K562 (cell line): ENCODE data around the gene CBX3. TPM values are rescaled to one million over a fixed set of nuclear protein-coding genes. Genes with fewer than 3 reads are reported as not detected.
A peak's percentile ranks its signal among the peaks of the same experiment; 100 is the strongest.

Experiments used
- CEBPB ChIP-seq: fragments of 450-650 bp; IDR thresholded peaks from 2 replicates; pipeline ENCODE4 v1.6.1; 2016; ENCODE audit warnings: missing genetic modification characterization, missing compliant biosample characterization
- ESRRA ChIP-seq: fragments of 450-650 bp; IDR thresholded peaks from 2 replicates; pipeline ENCODE4 v1.6.1; 2014; ENCODE audit warnings: low read depth, mild to moderate bottlenecking, moderate library complexity, borderline replicate concordance
- GTF2E2 ChIP-seq: fragments of 200-800 bp; sonication (Bioruptor generic); IDR thresholded peaks from 2 replicates; pipeline ENCODE4 v1.6.1; 2016; ENCODE audit warnings: missing genetic modification characterization, missing compliant biosample characterization
- HCFC1 ChIP-seq: IDR thresholded peaks from 2 replicates; pipeline ENCODE4 v1.6.1; 2012; ENCODE audit warnings: low read depth, low read length, improper control_type of control experiment
- MBD1 ChIP-seq: fragments of 250-450 bp; sonication (Bioruptor Pico); IDR thresholded peaks from 2 replicates; pipeline ENCODE4 v1.8.0; 2022; ENCODE audit warnings: inconsistent platforms
- NR3C1 ChIP-seq: sonication (generic); formaldehyde crosslinking; IDR thresholded peaks from 2 replicates; pipeline ENCODE4 v1.8.1; 2022; ENCODE audit warnings: missing genetic modification reagents
- PCBP2 ChIP-seq: fragments of 200-400 bp; formaldehyde crosslinking; IDR thresholded peaks from 2 replicates; pipeline ENCODE4 v1.6.1; 2018; ENCODE audit warnings: low read length, low read depth, mild to moderate bottlenecking, moderate library complexity; ENCODE audit not compliant: poor library complexity, severe bottlenecking
- PHF21A ChIP-seq: fragments of 450-650 bp; IDR thresholded peaks from 2 replicates; pipeline ENCODE4 v1.6.1; 2017; ENCODE audit warnings: low read depth, borderline replicate concordance
- RHOXF2B ChIP-seq: fragments of 250-450 bp; sonication (Bioruptor Pico); conservative IDR thresholded peaks from 2 replicates; pipeline ENCODE4 v1.5.1; 2021
- RNF2 ChIP-seq: sonication (generic); IDR thresholded peaks from 2 replicates; pipeline ENCODE4 v1.6.1; 2016
- TEAD4 ChIP-seq, 2 experiments: sonication (generic) in 1 of 2; formaldehyde crosslinking in 1 of 2; IDR thresholded peaks; 2 replicates each; pipeline versions ENCODE4 v1.6.1 to v1.8.0; 2012 to 2022; ENCODE audit warnings: borderline replicate concordance in 1 of 2, inconsistent platforms in 1 of 2, low read length in 1 of 2, mild to moderate bottlenecking in 1 of 2, missing genetic modification reagents in 1 of 2
- ZNF77 ChIP-seq: fragments of 250-450 bp; sonication (Bioruptor Pico); IDR thresholded peaks from 2 replicates; pipeline ENCODE4 v1.5.0; 2020
- polyA plus RNA-seq, 8 experiments: library from polyadenylated mRNA; depleted of rRNA in 4 of 8; stranded (reverse) in 5 of 8; unstranded in 3 of 8; fragments of >200 nt; fragmentation: Nextera tagmentation in 2 of 8; fragmentation: Illumina TruSeq in 1 of 8; extraction: Ambion mirVana in 2 of 8; extraction: Trizol in 1 of 8; gene quantifications; 2 replicates each; pipeline versions ENCODE4 v1.2.1 to v1.2.3, GENCODE V29; 2011 to 2014; ENCODE audit warnings: inconsistent platforms in 1 of 8, missing spikeins in 1 of 8
- total RNA-seq, 7 experiments: library from RNA; depleted of rRNA in 6 of 7; stranded (reverse); fragments of >200 nt in 6 of 7; fragmentation: Illumina TruSeq in 2 of 7; extraction: Trizol in 2 of 7; gene quantifications; 2 replicates each; pipeline versions ENCODE4 v1.2.1 to v1.2.3, GENCODE V29; 2011 to 2021; ENCODE audit warnings: low replicate concordance in 1 of 7
- TF ChIP-seq, protein P1 (sequence below): sonication (generic); formaldehyde crosslinking; IDR thresholded peaks from 2 replicates; pipeline ENCODE4 v1.8.0; 2022; ENCODE audit warnings: mild to moderate bottlenecking, missing genetic modification reagents
- TF ChIP-seq, protein P2 (sequence below), 2 experiments: fragments of 450-650 bp; IDR thresholded peaks; 2 replicates each; pipeline ENCODE4 v1.6.1; 2018; ENCODE audit warnings: mild to moderate bottlenecking in 2 of 2, low read depth in 1 of 2; ENCODE audit not compliant: partially characterized antibody in 2 of 2
- TF ChIP-seq, protein P3 (sequence below): fragments of 450-650 bp; IDR thresholded peaks from 2 replicates; pipeline ENCODE4 v1.6.1; 2014; ENCODE audit warnings: low read depth, mild to moderate bottlenecking, moderate library complexity, borderline replicate concordance

The CBX3 gene
- total and polyA plus RNA-seq, 9 of the 15 experiments (the other 6 are each of a cell fraction or from before 2014, with no cell fraction given) = 198 to 413 (median 328) TPM

GRCh38 chr7:26199301-26200037 lies 2.1 kb upstream of the CBX3 start (continued):
- TF ChIP-seq, protein P1, sequence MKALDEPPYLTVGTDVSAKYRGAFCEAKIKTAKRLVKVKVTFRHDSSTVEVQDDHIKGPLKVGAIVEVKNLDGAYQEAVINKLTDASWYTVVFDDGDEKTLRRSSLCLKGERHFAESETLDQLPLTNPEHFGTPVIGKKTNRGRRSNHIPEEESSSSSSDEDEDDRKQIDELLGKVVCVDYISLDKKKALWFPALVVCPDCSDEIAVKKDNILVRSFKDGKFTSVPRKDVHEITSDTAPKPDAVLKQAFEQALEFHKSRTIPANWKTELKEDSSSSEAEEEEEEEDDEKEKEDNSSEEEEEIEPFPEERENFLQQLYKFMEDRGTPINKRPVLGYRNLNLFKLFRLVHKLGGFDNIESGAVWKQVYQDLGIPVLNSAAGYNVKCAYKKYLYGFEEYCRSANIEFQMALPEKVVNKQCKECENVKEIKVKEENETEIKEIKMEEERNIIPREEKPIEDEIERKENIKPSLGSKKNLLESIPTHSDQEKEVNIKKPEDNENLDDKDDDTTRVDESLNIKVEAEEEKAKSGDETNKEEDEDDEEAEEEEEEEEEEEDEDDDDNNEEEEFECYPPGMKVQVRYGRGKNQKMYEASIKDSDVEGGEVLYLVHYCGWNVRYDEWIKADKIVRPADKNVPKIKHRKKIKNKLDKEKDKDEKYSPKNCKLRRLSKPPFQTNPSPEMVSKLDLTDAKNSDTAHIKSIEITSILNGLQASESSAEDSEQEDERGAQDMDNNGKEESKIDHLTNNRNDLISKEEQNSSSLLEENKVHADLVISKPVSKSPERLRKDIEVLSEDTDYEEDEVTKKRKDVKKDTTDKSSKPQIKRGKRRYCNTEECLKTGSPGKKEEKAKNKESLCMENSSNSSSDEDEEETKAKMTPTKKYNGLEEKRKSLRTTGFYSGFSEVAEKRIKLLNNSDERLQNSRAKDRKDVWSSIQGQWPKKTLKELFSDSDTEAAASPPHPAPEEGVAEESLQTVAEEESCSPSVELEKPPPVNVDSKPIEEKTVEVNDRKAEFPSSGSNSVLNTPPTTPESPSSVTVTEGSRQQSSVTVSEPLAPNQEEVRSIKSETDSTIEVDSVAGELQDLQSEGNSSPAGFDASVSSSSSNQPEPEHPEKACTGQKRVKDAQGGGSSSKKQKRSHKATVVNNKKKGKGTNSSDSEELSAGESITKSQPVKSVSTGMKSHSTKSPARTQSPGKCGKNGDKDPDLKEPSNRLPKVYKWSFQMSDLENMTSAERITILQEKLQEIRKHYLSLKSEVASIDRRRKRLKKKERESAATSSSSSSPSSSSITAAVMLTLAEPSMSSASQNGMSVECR (CRISPR knock-in tag) = peak; percentile 53; the same call in 1 of the 2 replicates
- TF ChIP-seq HCFC1 (0 out of 2 replicates have a peak, but pooled peaks have one; percentile 16), RNF2 (no peak), MBD1 (CRISPR knock-in tag) (no peak), PHF21A (0 out of 2 replicates have a peak, but pooled peaks have one; percentile 26), RHOXF2B (no peak), GTF2E2 (tag) (no peak), TEAD4 (IDR thresholded peaks at IDR 0.05; ENCODE audit: low read length) (peak; percentile 29; the same call in 1 of the 2 replicates), TEAD4 (CRISPR knock-in tag; IDR thresholded peaks at IDR 0.05; ENCODE audit: borderline replicate concordance) (no peak), NR3C1 (CRISPR knock-in tag) (no peak), CEBPB (tag) (no peak), PCBP2 (peak; percentile 61), ZNF77 (CRISPR knock-in tag) (no peak), ESRRA (no peak)
- TF ChIP-seq, protein P2, sequence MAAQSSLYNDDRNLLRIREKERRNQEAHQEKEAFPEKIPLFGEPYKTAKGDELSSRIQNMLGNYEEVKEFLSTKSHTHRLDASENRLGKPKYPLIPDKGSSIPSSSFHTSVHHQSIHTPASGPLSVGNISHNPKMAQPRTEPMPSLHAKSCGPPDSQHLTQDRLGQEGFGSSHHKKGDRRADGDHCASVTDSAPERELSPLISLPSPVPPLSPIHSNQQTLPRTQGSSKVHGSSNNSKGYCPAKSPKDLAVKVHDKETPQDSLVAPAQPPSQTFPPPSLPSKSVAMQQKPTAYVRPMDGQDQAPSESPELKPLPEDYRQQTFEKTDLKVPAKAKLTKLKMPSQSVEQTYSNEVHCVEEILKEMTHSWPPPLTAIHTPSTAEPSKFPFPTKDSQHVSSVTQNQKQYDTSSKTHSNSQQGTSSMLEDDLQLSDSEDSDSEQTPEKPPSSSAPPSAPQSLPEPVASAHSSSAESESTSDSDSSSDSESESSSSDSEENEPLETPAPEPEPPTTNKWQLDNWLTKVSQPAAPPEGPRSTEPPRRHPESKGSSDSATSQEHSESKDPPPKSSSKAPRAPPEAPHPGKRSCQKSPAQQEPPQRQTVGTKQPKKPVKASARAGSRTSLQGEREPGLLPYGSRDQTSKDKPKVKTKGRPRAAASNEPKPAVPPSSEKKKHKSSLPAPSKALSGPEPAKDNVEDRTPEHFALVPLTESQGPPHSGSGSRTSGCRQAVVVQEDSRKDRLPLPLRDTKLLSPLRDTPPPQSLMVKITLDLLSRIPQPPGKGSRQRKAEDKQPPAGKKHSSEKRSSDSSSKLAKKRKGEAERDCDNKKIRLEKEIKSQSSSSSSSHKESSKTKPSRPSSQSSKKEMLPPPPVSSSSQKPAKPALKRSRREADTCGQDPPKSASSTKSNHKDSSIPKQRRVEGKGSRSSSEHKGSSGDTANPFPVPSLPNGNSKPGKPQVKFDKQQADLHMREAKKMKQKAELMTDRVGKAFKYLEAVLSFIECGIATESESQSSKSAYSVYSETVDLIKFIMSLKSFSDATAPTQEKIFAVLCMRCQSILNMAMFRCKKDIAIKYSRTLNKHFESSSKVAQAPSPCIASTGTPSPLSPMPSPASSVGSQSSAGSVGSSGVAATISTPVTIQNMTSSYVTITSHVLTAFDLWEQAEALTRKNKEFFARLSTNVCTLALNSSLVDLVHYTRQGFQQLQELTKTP (IDR thresholded peaks at IDR 0.05; ENCODE audit: low read depth in 1 of 2, partially characterized antibody in 2 of 2) = peak in 1 of 2 experiments; percentile 67
- TF ChIP-seq, protein P3, sequence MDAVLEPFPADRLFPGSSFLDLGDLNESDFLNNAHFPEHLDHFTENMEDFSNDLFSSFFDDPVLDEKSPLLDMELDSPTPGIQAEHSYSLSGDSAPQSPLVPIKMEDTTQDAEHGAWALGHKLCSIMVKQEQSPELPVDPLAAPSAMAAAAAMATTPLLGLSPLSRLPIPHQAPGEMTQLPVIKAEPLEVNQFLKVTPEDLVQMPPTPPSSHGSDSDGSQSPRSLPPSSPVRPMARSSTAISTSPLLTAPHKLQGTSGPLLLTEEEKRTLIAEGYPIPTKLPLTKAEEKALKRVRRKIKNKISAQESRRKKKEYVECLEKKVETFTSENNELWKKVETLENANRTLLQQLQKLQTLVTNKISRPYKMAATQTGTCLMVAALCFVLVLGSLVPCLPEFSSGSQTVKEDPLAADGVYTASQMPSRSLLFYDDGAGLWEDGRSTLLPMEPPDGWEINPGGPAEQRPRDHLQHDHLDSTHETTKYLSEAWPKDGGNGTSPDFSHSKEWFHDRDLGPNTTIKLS = no peak
